GM12874 (cell line): ENCODE results near the gene TLX2.

Experiments used
- TF ChIP-seq, protein P1 (sequence below): IDR thresholded peaks from 2 replicates; pipeline ENCODE4 v1.5.1; 2011; ENCODE audit warnings: low read depth, mild to moderate bottlenecking, control low read depth, low read length, moderate library complexity; ENCODE audit not compliant: insufficient read depth

TLX2 gene

GRCh38 chr2:74566754-74567085 is 52.5 kb downstream of the TLX2 start:
- TF ChIP-seq, protein P1, sequence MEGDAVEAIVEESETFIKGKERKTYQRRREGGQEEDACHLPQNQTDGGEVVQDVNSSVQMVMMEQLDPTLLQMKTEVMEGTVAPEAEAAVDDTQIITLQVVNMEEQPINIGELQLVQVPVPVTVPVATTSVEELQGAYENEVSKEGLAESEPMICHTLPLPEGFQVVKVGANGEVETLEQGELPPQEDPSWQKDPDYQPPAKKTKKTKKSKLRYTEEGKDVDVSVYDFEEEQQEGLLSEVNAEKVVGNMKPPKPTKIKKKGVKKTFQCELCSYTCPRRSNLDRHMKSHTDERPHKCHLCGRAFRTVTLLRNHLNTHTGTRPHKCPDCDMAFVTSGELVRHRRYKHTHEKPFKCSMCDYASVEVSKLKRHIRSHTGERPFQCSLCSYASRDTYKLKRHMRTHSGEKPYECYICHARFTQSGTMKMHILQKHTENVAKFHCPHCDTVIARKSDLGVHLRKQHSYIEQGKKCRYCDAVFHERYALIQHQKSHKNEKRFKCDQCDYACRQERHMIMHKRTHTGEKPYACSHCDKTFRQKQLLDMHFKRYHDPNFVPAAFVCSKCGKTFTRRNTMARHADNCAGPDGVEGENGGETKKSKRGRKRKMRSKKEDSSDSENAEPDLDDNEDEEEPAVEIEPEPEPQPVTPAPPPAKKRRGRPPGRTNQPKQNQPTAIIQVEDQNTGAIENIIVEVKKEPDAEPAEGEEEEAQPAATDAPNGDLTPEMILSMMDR = no peak
